ENCODE results near the gene SLC22A4.

- TF ChIP-seq CTCF (IDR thresholded peaks at IDR 0.05) (no peak), POLR2A (IDR thresholded peaks at IDR 0.05) (no peak)
These were observed 84.4 kb downstream of the SLC22A4 start for GRCh38 chr5:132378580-132378979.

Data from ovary (tissue), 3 donors.